ENCODE results near the gene PROSER1.
"Not testable (repeated sequence)": the region's sequence is repeated elsewhere in the genome, so short reads cannot be mapped to it uniquely, and the experiment has no call there.

Gene PROSER1

GRCh38 chr13:39037880-39038568 is at the start of gene PROSER1, which contains the start of gene NHLRC3:
TSS of gene PROSER1 (minus strand) at chr13:39038089. CDS start at chr13:39037242, 847 bp downstream.
TSS of gene NHLRC3 (plus strand) at chr13:39038456. CDS start at chr13:39038640, 184 bp downstream.
- peak; percentile 48 to 76 (median 67) for DNase-seq (ENCODE audit: low read depth in 3 of 3)

- not testable (repeated sequence) for DNase-seq (ENCODE audit: low read depth in 3 of 3)
These were observed 48.5 kb upstream of the PROSER1 start for GRCh38 chr13:39086251-39086945.

GRCh38 chr13:39073983-39074382 is 36.1 kb upstream of the PROSER1 start:
- no peak for DNase-seq (ENCODE audit: low read depth in 3 of 3)

- DNase-seq (ENCODE audit: low read depth in 3 of 3): no peak
These were observed 35.0 kb upstream of the PROSER1 start for GRCh38 chr13:39072842-39073241.

GRCh38 chr13:39062004-39062403 is 24.1 kb upstream of the PROSER1 start:
- DNase-seq (ENCODE audit: low read depth in 3 of 3): no peak

GRCh38 chr13:39058040-39058439 is 20.2 kb upstream of the PROSER1 start:
- DNase-seq (ENCODE audit: low read depth in 3 of 3): no peak

- DNase-seq (ENCODE audit: low read depth in 3 of 3): no peak
These were observed 18.1 kb upstream of the PROSER1 start for GRCh38 chr13:39056018-39056417.

GRCh38 chr13:39054112-39054511 is 16.2 kb upstream of the PROSER1 start:
- no peak for DNase-seq (ENCODE audit: low read depth in 3 of 3)

- DNase-seq (ENCODE audit: low read depth in 3 of 3): no peak
These were observed 15.1 kb upstream of the PROSER1 start for GRCh38 chr13:39052944-39053343.

GRCh38 chr13:39051157-39051556 is 13.3 kb upstream of the PROSER1 start:
- no peak for DNase-seq (ENCODE audit: low read depth in 3 of 3)

- DNase-seq (ENCODE audit: low read depth in 3 of 3): no peak
These were observed 11.4 kb upstream of the PROSER1 start for GRCh38 chr13:39049274-39049673.

- no peak for DNase-seq (ENCODE audit: low read depth in 3 of 3)
These were observed 10.9 kb upstream of the PROSER1 start for GRCh38 chr13:39048806-39049205.

- DNase-seq (ENCODE audit: low read depth in 3 of 3): no peak
These were observed 9.7 kb upstream of the PROSER1 start for GRCh38 chr13:39047560-39047959.

GRCh38 chr13:39044536-39044935 is 6.6 kb upstream of the PROSER1 start:
- no peak for DNase-seq (ENCODE audit: low read depth in 3 of 3)

- DNase-seq (ENCODE audit: low read depth in 3 of 3): no peak
These were observed 2.3 kb upstream of the PROSER1 start for GRCh38 chr13:39040206-39040605.

- DNase-seq (ENCODE audit: low read depth in 3 of 3): no peak
These were observed 1.2 kb upstream of the PROSER1 start for GRCh38 chr13:39039041-39039440.

GRCh38 chr13:39038569-39039030 is 711 bp upstream of the PROSER1 start:
- peak in 2 of 3 experiments; percentile 22 to 38 for DNase-seq (ENCODE audit: low read depth in 3 of 3)

GRCh38 chr13:39037410-39037879 is 444 bp downstream of the PROSER1 start:
- no peak for DNase-seq (ENCODE audit: low read depth in 3 of 3)

GRCh38 chr13:39036212-39036611 is 1.7 kb downstream of the PROSER1 start:
- DNase-seq (ENCODE audit: low read depth in 3 of 3): no peak

GRCh38 chr13:39035799-39036198 is 2.1 kb downstream of the PROSER1 start:
- DNase-seq (ENCODE audit: low read depth in 3 of 3): no peak

- no peak for DNase-seq (ENCODE audit: low read depth in 3 of 3)
These were observed 2.7 kb downstream of the PROSER1 start for GRCh38 chr13:39035204-39035603.

- no peak for DNase-seq (ENCODE audit: low read depth in 3 of 3)
These were observed 3.8 kb downstream of the PROSER1 start for GRCh38 chr13:39034085-39034484.

- no peak for DNase-seq (ENCODE audit: low read depth in 3 of 3)
These were observed 5.7 kb downstream of the PROSER1 start for GRCh38 chr13:39032150-39032549.
